Body of pancreas (tissue), 4 donors: ENCODE data around the gene ADGRF1. TPM values are rescaled to one million over a fixed set of nuclear protein-coding genes. Genes with fewer than 3 reads are reported as not detected.
A peak's percentile ranks its signal among the peaks of the same experiment; 100 is the strongest.

Experiments used
- ATAC-seq: fragments of 150-250 bp; one replicate; pipeline ENCODE4 v1.9.1; 2016
- DNase-seq, 4 donors: peaks; one replicate each; pipeline ENCODE4 v3.0.0-alpha.2; 2019
- H3K27ac ChIP-seq, 4 donors: fragments of 200-600 bp; sonication (generic); 1 replicate in 3 of 4; 2 replicates in 1 of 4; pipeline versions ENCODE4 v1.5.1 to v1.6.1; 2016 to 2019; ENCODE audit warnings: mild to moderate bottlenecking in 1 of 4, mixed read lengths in 1 of 4, moderate library complexity in 1 of 4
- H3K27me3 ChIP-seq, 2 donors: fragments of 200-600 bp; sonication (generic); one replicate each; pipeline ENCODE4 v1.6.0; 2016; ENCODE audit warnings: mild to moderate bottlenecking in 1 of 2
- H3K36me3 ChIP-seq, 2 donors: fragments of 200-600 bp; sonication (generic); replicated peaks in 1 of 2; 2 replicates each; pipeline ENCODE4 v1.5.1; 2016; ENCODE audit warnings: low read depth in 2 of 2; ENCODE audit not compliant: insufficient read depth in 1 of 2
- H3K4me1 ChIP-seq: fragments of 200-600 bp; sonication (generic); one replicate; pipeline ENCODE4 v1.6.0; 2016
- H3K4me3 ChIP-seq, 2 donors: fragments of 200-600 bp; sonication (generic); 1 replicate in 1 of 2; 2 replicates in 1 of 2; pipeline ENCODE4 v1.5.1; 2016 to 2019
- H3K9me3 ChIP-seq, 3 donors: fragments of 200-600 bp; sonication (generic); 1 replicate in 2 of 3; 2 replicates in 1 of 3; pipeline ENCODE4 v1.5.1; 2016
- POLR2A ChIP-seq, 3 donors: fragments of 450-650 bp; IDR thresholded peaks; one replicate each; pipeline ENCODE4 v1.6.1; 2016; ENCODE audit warnings: antibody characterized with exemption in 3 of 3, mild to moderate bottlenecking in 2 of 3
- WGBS, 2 donors: methylation state at CpG; one replicate each; pipeline ENCODE4 v1.1.5; 2017; 5-methylcytosine and 5-hydroxymethylcytosine counted together
- intact Hi-C: fragments of 100-400 bp; cut with DNase I; formaldehyde crosslinking; loops from one replicate; pipeline ENCODE4 v1.15.1; 2023
- total RNA-seq, 2 donors: library from RNA; depleted of rRNA; stranded (reverse); fragments of >200 nt; gene quantifications; one replicate each; pipeline ENCODE4 v1.1.0, GENCODE V29; 2016
- TF ChIP-seq, protein P1 (sequence below), 7 experiments: fragments of 450-650 bp in 4 of 7; fragments of 200-600 bp in 3 of 7; sonication (generic) in 3 of 7; IDR thresholded peaks; one replicate each; pipeline ENCODE4 v1.5.1; 2016 to 2019; ENCODE audit warnings: antibody characterized with exemption in 7 of 7

The ADGRF1 gene
- total RNA-seq, 2 donors from 2014 or later, result 0.52 TPM; not detected in 1

DNA sequence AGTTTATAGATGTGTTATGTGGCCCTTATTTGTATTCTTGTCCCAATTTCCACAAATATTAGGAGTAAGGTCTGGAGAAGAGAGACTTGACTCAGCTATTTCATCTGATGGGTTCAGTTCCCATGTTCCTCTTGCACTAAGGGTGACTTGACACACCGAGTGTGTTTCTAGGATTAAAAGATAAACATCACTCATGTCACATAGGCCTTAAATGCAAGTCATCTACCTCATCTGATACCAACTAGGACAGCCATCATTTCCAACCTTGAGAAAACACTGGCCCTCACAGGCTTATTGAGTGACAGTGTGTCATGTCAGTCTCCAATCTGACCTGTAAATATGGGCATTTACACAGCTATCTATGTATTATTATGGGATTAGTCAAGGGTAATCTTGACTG is 67.3 kb downstream of the ADGRF1 start:
- TF ChIP-seq POLR2A (IDR thresholded peaks at IDR 0.05), result no peak
- TF ChIP-seq, protein P1, sequence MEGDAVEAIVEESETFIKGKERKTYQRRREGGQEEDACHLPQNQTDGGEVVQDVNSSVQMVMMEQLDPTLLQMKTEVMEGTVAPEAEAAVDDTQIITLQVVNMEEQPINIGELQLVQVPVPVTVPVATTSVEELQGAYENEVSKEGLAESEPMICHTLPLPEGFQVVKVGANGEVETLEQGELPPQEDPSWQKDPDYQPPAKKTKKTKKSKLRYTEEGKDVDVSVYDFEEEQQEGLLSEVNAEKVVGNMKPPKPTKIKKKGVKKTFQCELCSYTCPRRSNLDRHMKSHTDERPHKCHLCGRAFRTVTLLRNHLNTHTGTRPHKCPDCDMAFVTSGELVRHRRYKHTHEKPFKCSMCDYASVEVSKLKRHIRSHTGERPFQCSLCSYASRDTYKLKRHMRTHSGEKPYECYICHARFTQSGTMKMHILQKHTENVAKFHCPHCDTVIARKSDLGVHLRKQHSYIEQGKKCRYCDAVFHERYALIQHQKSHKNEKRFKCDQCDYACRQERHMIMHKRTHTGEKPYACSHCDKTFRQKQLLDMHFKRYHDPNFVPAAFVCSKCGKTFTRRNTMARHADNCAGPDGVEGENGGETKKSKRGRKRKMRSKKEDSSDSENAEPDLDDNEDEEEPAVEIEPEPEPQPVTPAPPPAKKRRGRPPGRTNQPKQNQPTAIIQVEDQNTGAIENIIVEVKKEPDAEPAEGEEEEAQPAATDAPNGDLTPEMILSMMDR (IDR thresholded peaks at IDR 0.05), result no peak
- Histone ChIP-seq H3K9me3 (no peaks in the 10 kb centered on the region), H3K36me3 (no peaks in the 10 kb centered on the region), H3K27ac (no peak overlapping the region), H3K4me3 (no peak overlapping the region), H3K4me1 (peaks cover 7% of the 10 kb centered on the region), H3K27me3 (no peaks in the 10 kb centered on the region)
- no peak for DNase-seq
- intact Hi-C loops, result no loop called here
- ATAC-seq, result no peak
- WGBS, 2 donors, result 71 to 72% methylated on average over 1 of the region's 1 CpG

DNA sequence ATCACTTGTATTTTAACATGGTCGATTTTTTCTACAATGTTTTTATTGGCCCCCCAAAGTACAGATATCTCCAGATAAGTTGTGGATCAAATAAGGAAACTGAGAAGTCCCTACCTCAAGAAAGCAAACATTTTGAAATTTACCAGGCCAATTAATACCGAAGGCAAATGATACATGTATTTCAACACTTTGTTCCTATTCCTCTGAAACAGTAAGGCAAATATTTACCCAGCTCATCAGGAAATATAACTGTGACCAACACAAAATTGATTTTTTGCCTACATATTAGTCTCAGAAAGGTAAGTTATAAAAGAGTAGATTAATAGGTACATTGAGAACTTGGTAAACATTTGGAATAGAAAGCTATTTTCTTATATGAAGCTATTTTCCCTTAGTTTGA is 69.1 kb downstream of the ADGRF1 start:
- Histone ChIP-seq H3K36me3 (no peaks in the 10 kb centered on the region), H3K4me1 (peaks cover 7% of the 10 kb centered on the region), H3K9me3 (no peaks in the 10 kb centered on the region), H3K27ac (peak overlapping the region in 1 of 4 donors; percentile 35), H3K27me3 (no peaks in the 10 kb centered on the region), H3K4me3 (no peak overlapping the region)
- ATAC-seq (no peak), DNase-seq (no peak)
- intact Hi-C loops, result no loop called here
- WGBS, 2 donors, result 8 to 20% methylated on average over 2 of the region's 2 CpGs
- TF ChIP-seq, protein P1 (IDR thresholded peaks at IDR 0.05), result no peak
- TF ChIP-seq POLR2A (IDR thresholded peaks at IDR 0.05), result no peak

DNA sequence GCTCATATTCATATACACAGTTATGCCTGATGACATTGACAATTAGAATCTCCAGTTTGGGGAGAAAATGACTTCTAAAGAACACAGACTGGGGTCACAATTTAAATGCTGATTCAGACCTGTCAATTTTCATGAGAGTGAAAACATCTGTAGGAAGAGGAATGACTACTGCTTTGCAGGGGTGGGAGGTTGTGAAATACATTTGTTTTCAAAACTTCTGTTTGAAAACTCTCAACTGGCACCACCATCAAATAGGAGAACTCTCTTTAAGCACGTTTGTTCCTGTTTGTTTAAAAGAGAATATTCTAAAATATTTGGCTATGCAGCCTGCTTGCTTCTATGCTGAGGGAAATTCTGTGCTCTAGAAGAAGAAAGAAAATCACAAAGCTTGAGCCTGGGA is 69.6 kb downstream of the ADGRF1 start:
- peaks cover 7% of the 10 kb centered on the region for H3K4me1 ChIP-seq
- no peak for ATAC-seq
- H3K27me3 ChIP-seq, result no peaks in the 10 kb centered on the region
- no peaks in the 10 kb centered on the region for H3K9me3 ChIP-seq
- whole genome bisulfite sequencing, 2 donors, result 6 to 18% methylated on average over 1 of the region's 1 CpG
- H3K27ac ChIP-seq, result peak overlapping the region in 1 of 4 donors; percentile 35
- intact Hi-C loops, result no loop called here
- DNase-seq, result no peak
- H3K36me3 ChIP-seq, result no peaks in the 10 kb centered on the region
- no peak overlapping the region for H3K4me3 ChIP-seq
- TF ChIP-seq, protein P1 (IDR thresholded peaks at IDR 0.05), result no peak
- no peak for TF ChIP-seq POLR2A (IDR thresholded peaks at IDR 0.05)

DNA sequence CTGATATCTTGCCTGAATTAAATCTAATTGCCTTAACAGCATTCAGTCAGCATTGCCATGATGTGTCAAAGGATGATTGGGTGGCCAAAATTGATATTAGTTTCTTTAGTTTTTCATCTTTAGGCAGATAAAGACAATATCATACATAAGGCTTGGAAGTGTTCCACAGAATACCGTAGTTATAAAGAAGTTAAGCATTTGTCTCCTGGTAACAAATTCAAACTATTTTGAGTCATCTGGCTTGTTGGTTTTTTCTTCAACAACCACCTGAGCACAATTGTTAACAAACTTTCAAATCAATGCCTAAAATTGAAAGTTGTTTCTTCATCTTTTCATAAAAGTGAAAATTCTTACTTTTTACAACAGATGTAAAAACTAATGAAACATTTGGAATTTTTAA is 72.9 kb downstream of the ADGRF1 start:
- ATAC-seq (no peak), DNase-seq (no peak)
- H3K27ac ChIP-seq, result no peak overlapping the region
- no peak for TF ChIP-seq POLR2A (IDR thresholded peaks at IDR 0.05)
- TF ChIP-seq, protein P1 (IDR thresholded peaks at IDR 0.05), result no peak
- no peaks in the 10 kb centered on the region for H3K9me3 ChIP-seq
- H3K4me3 ChIP-seq, result no peak overlapping the region
- 40 to 58% methylated on average over 1 of the region's 1 CpG for whole genome bisulfite sequencing, 2 donors
- intact Hi-C loops, result no loop called here
- no peaks in the 10 kb centered on the region for H3K36me3 ChIP-seq
- peaks cover 7% of the 10 kb centered on the region for H3K4me1 ChIP-seq
- no peaks in the 10 kb centered on the region for H3K27me3 ChIP-seq

DNA sequence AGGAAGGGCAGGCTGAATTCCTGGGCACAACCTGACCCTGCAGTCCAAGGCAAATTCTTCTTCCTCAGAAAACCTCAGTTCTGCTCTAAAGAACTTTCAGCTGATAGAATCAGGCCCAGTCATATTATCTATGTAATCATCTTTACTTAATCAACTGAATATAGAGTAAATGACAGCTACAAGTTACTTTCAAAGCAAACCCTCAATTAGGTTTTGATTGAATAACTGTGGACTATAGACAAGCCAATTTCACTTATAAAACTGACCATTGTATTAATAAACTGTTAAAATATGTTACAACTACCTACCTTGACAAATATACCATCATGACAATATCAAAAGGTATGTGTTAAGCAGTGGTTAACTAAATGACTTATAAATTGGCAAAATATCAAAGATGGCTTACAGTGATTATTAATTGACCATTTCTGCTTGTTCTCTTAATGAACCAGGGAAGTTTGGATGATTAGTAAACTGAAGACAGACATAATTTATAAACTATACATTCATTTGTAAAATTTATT is 74.2 kb downstream of the ADGRF1 start:
- Histone ChIP-seq H3K27me3 (no peaks in the 10 kb centered on the region), H3K4me3 (no peak overlapping the region), H3K36me3 (no peaks in the 10 kb centered on the region), H3K9me3 (no peaks in the 10 kb centered on the region), H3K27ac (no peak overlapping the region), H3K4me1 (peaks cover 5% of the 10 kb centered on the region)
- TF ChIP-seq, protein P1 (IDR thresholded peaks at IDR 0.05), result no peak
- no peak for TF ChIP-seq POLR2A (IDR thresholded peaks at IDR 0.05)
- ATAC-seq (no peak), DNase-seq (no peak)
- intact Hi-C loops, result no loop called here
